Middle frontal gyrus (tissue), 1 donor: Measurements from ENCODE around the gene COL4A5.

Experiments
- DNase-seq: peaks from one replicate; pipeline ENCODE4 v3.0.0-alpha.2; 2015; ENCODE audit warnings: low spot score; ENCODE audit errors: extremely low spot score

Gene COL4A5

DNA sequence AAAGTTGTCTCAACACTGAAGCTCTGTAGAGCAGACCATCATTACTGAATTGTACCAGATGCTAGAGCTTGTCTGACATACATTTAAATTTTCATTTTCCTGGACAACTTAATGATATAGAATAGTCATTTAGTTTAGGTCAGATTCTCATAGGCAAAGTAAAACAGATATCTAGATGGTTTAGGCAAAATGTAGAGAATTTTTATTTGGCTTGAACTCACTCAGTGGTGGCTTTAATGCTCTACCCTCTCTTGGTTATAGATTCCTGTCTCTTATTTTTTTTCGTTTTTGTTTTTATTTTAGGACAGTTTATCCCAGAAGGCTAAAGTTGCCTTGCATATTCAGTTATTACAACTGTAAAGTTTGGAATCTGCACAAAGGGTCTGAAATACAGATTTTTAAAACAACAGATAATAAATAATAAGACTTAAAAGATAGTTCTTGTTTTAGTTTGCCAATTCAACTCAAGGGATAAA lies 300.7 kb downstream of the COL4A5 start:
- DNase-seq: no peak
